ENCODE results near the gene SLC8A3.

DNA sequence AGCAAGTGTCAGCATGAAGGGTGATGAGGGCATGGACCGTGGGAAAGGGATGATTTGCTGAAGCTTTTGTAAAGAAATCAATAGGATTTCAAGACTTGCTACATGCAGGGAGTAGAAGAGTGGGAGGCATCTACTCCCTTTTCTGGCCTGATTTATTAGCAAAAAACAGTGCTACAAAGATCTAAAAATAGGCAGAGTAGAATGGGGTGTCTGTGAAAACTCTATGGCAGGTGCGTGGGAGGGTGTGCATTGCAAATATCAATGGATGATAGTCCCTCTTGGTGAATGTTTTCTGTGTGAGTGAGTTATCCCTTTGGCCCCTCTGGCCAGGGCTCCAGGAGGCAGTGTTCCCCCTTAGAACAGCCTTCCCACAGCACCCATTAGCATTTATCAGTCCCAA lies 170.5 kb downstream of the SLC8A3 start:
- TF ChIP-seq CTCF (IDR thresholded peaks at IDR 0.05): no peak
- TF ChIP-seq POLR2A (IDR thresholded peaks at IDR 0.05): no peak
